Liver (tissue), 9 donors: ENCODE results near the gene OR3A1. TPM values are rescaled to one million over a fixed set of nuclear protein-coding genes. Genes with fewer than 3 reads are reported as not detected.
"Not testable (repeated sequence)": the region's sequence is repeated elsewhere in the genome, so short reads cannot be mapped to it uniquely, and the experiment has no call there.

ENCODE experiments used
- DNase-seq: peaks from one replicate; pipeline ENCODE4 v3.0.0-alpha.2; 2017; ENCODE audit warnings: low spot score
- H3K27ac ChIP-seq, 2 donors: one replicate each; pipeline ENCODE4 v1.7.0; 2013; ENCODE audit warnings: inconsistent platforms in 2 of 2, low read length in 2 of 2, control low read depth in 1 of 2, low read depth in 1 of 2, mild to moderate bottlenecking in 1 of 2
- H3K27me3 ChIP-seq, 4 donors: one replicate each; pipeline versions ENCODE4 v1.6.1 to v1.7.0; 2013; ENCODE audit warnings: low read length in 3 of 4, inconsistent platforms in 1 of 4, mild to moderate bottlenecking in 1 of 4, moderate library complexity in 1 of 4; ENCODE audit not compliant: control insufficient read depth in 4 of 4, insufficient read depth in 4 of 4
- H3K36me3 ChIP-seq, 4 donors: one replicate each; pipeline versions ENCODE4 v1.6.1 to v1.7.0; 2013; ENCODE audit warnings: low read length in 3 of 4, mild to moderate bottlenecking in 3 of 4, low read depth in 1 of 4, moderate library complexity in 1 of 4; ENCODE audit not compliant: control insufficient read depth in 4 of 4, insufficient read depth in 3 of 4
- H3K4me1 ChIP-seq, 4 donors: one replicate each; pipeline versions ENCODE4 v1.6.1 to v1.7.0; 2013; ENCODE audit warnings: low read length in 3 of 4, mild to moderate bottlenecking in 3 of 4, moderate library complexity in 1 of 4; ENCODE audit not compliant: control insufficient read depth in 4 of 4, insufficient read depth in 4 of 4
- H3K4me3 ChIP-seq, 3 donors: one replicate each; pipeline versions ENCODE4 v1.6.1 to v1.7.0; 2013; ENCODE audit warnings: low read length in 3 of 3, control low read depth in 1 of 3, low read depth in 1 of 3, mild to moderate bottlenecking in 1 of 3
- H3K9ac ChIP-seq, 2 donors: one replicate each; pipeline ENCODE4 v1.7.0; 2013; ENCODE audit warnings: low read length in 2 of 2, mild to moderate bottlenecking in 2 of 2, moderate library complexity in 2 of 2, control low read depth in 1 of 2, low read depth in 1 of 2
- H3K9me3 ChIP-seq, 4 donors: one replicate each; pipeline versions ENCODE4 v1.6.1 to v1.7.0; 2013; ENCODE audit warnings: low read length in 3 of 4; ENCODE audit not compliant: control insufficient read depth in 4 of 4
- ATF3 ChIP-seq: IDR thresholded peaks from 2 replicates; pipeline ENCODE4 v1.6.1; 2016; ENCODE audit warnings: antibody characterized with exemption
- CTCF ChIP-seq: fragments of 150-350 bp; IDR thresholded peaks from 2 replicates; pipeline ENCODE4 v1.5.1; 2017; ENCODE audit warnings: improper control_type of control experiment, low read depth, low read length; ENCODE audit not compliant: missing input control
- EGR1 ChIP-seq, 2 donors: IDR thresholded peaks; 2 replicates each; pipeline ENCODE4 v1.6.1; 2016 to 2018; ENCODE audit warnings: antibody characterized with exemption in 2 of 2, low read depth in 2 of 2
- FOXA1 ChIP-seq: IDR thresholded peaks from 2 replicates; pipeline ENCODE4 v1.6.1; 2016; ENCODE audit warnings: antibody characterized with exemption
- FOXA2 ChIP-seq: IDR thresholded peaks from 2 replicates; pipeline ENCODE4 v1.6.1; 2016; ENCODE audit warnings: antibody characterized with exemption
- GABPA ChIP-seq, 2 donors: IDR thresholded peaks in 1 of 2; conservative IDR thresholded peaks in 1 of 2; 2 replicates each; pipeline ENCODE4 v1.6.1; 2016; ENCODE audit warnings: antibody characterized with exemption in 2 of 2, mild to moderate bottlenecking in 1 of 2, moderate library complexity in 1 of 2
- HNF4A ChIP-seq, 2 donors: conservative IDR thresholded peaks; 2 replicates each; pipeline ENCODE4 v1.6.1; 2016; ENCODE audit warnings: antibody characterized with exemption in 2 of 2, mild to moderate bottlenecking in 2 of 2
- HNF4G ChIP-seq: IDR thresholded peaks from 2 replicates; pipeline ENCODE4 v1.6.1; 2016; ENCODE audit warnings: antibody characterized with exemption
- JUND ChIP-seq, 2 donors: IDR thresholded peaks; 2 replicates each; pipeline ENCODE4 v1.6.1; 2016; ENCODE audit warnings: antibody characterized with exemption in 2 of 2
- MAX ChIP-seq: IDR thresholded peaks from 2 replicates; pipeline ENCODE4 v1.6.1; 2016; ENCODE audit warnings: antibody characterized with exemption
- NR2F2 ChIP-seq: IDR thresholded peaks from 2 replicates; pipeline ENCODE4 v1.6.1; 2016; ENCODE audit warnings: antibody characterized with exemption
- RAD21 ChIP-seq, 2 donors: IDR thresholded peaks; 2 replicates each; pipeline ENCODE4 v1.6.1; 2016; ENCODE audit warnings: antibody characterized with exemption in 2 of 2, mild to moderate bottlenecking in 2 of 2
- REST ChIP-seq: IDR thresholded peaks from 2 replicates; pipeline ENCODE4 v1.6.1; 2016; ENCODE audit warnings: antibody characterized with exemption, mild to moderate bottlenecking
- RXRA ChIP-seq, 2 donors: IDR thresholded peaks; 2 replicates each; pipeline ENCODE4 v1.6.1; 2017 to 2018; ENCODE audit warnings: antibody characterized with exemption in 2 of 2, mild to moderate bottlenecking in 1 of 2
- SP1 ChIP-seq: IDR thresholded peaks from 2 replicates; pipeline ENCODE4 v1.6.1; 2018; ENCODE audit warnings: antibody characterized with exemption, mild to moderate bottlenecking
- TAF1 ChIP-seq: conservative IDR thresholded peaks from 2 replicates; pipeline ENCODE4 v1.6.1; 2016; ENCODE audit warnings: antibody characterized with exemption, mild to moderate bottlenecking
- YY1 ChIP-seq: IDR thresholded peaks from 2 replicates; pipeline ENCODE4 v1.6.1; 2016; ENCODE audit warnings: antibody characterized with exemption, mild to moderate bottlenecking
- ZBTB33 ChIP-seq: IDR thresholded peaks from 2 replicates; pipeline ENCODE4 v1.6.1; 2016; ENCODE audit warnings: antibody characterized with exemption
- WGBS: extraction: QIAGEN DNeasy Blood & Tissue Kit; methylation state at CpG from one replicate; pipeline ENCODE4 v1.1.7; 2013; 5-methylcytosine and 5-hydroxymethylcytosine counted together
- polyA plus RNA-seq, 2 donors: library from polyadenylated mRNA; stranded (reverse) in 1 of 2; unstranded in 1 of 2; fragments of 200-250 nt in 1 of 2; fragments of >200 nt in 1 of 2; fragmentation: Nextera tagmentation in 1 of 2; extraction: Ambion mirVana in 1 of 2; gene quantifications; one replicate each; pipeline versions ENCODE4 v1.2.1 to v1.2.3, GENCODE V29; 2013 to 2015
- total RNA-seq, 2 donors: library from RNA; depleted of rRNA; stranded (reverse); fragments of >200 nt; gene quantifications; one replicate each; pipeline ENCODE4 v1.2.3, GENCODE V29; 2014
- donor health status: healthy.
- donor health status: healthy.
- donor health status: healthy.
- donor health status: healthy.
- donor health status: healthy.

The OR3A1 gene
- total and polyA plus RNA-seq, 4 donors: not detected

GRCh38 chr17:3295632-3296031, 2.5 kb downstream of the OR3A1 start:
- 62% methylated on average over 4 of the region's 4 CpGs for WGBS
- TF ChIP-seq FOXA2 (no peak), CTCF (no peak), HNF4G (no peak), RXRA (IDR thresholded peaks at IDR 0.05) (no peak), RAD21 (IDR thresholded peaks at IDR 0.05) (no peak), HNF4A (conservative IDR thresholded peaks at IDR 0.05) (no peak), ATF3 (no peak)
- no peaks in the 10 kb centered on the region for H3K9me3 ChIP-seq

GRCh38 chr17:3293548-3293947, 4.6 kb downstream of the OR3A1 start:
- not testable (repeated sequence) for H3K27me3 ChIP-seq, H3K27ac ChIP-seq, H3K4me3 ChIP-seq, H3K4me1 ChIP-seq, H3K9me3 ChIP-seq, H3K36me3 ChIP-seq, H3K9ac ChIP-seq, DNase-seq
- WGBS: 73% methylated on average over 1 of the region's 1 CpG

More at GRCh38 chr17:3295632-3296031, 2.5 kb downstream of the OR3A1 start:
- Histone ChIP-seq H3K27me3 (peaks cover 0 to 2% (median 0%) of the 10 kb centered on the region in 4 donors), H3K4me3 (no peak overlapping the region), H3K36me3 (no peaks in the 10 kb centered on the region), H3K4me1 (no peaks in the 10 kb centered on the region), H3K9ac (no peak overlapping the region), H3K27ac (no peak overlapping the region)
- no peak for DNase-seq

GRCh38 chr17:3282901-3283300, 15.3 kb downstream of the OR3A1 start:
- no peak overlapping the region for H3K4me3 ChIP-seq
- no peak overlapping the region for H3K9ac ChIP-seq
- H3K27ac ChIP-seq: no peak overlapping the region
- no peak for DNase-seq
- no peaks in the 10 kb centered on the region for H3K27me3 ChIP-seq
- no peak for TF ChIP-seq MAX
- TF ChIP-seq SP1: no peak
- no peak for TF ChIP-seq GABPA (IDR thresholded peaks at IDR 0.05 in 1 of 2, conservative IDR thresholded peaks at IDR 0.05 in 1 of 2)
- no peak for TF ChIP-seq HNF4A (conservative IDR thresholded peaks at IDR 0.05)
- no peak for TF ChIP-seq TAF1
- TF ChIP-seq NR2F2: no peak
- no peak for TF ChIP-seq HNF4G
- TF ChIP-seq ZBTB33: no peak
- no peak for TF ChIP-seq RXRA (IDR thresholded peaks at IDR 0.05)
- no peak for TF ChIP-seq JUND (IDR thresholded peaks at IDR 0.05)
- TF ChIP-seq FOXA1: no peak
- no peak for TF ChIP-seq ATF3
- no peak for TF ChIP-seq YY1
- TF ChIP-seq RAD21 (IDR thresholded peaks at IDR 0.05): no peak
- TF ChIP-seq EGR1 (IDR thresholded peaks at IDR 0.05; ENCODE audit: low read depth in 2 of 2): no peak
- TF ChIP-seq REST: no peak
- TF ChIP-seq CTCF: no peak
- TF ChIP-seq FOXA2: no peak
- no peaks in the 10 kb centered on the region for H3K4me1 ChIP-seq
- H3K36me3 ChIP-seq: no peaks in the 10 kb centered on the region
- H3K9me3 ChIP-seq: no peaks in the 10 kb centered on the region
- 68% methylated on average over 1 of the region's 1 CpG for WGBS
